DLD1 (cell line): ENCODE measurements around the gene RNASEL.

Experiments
- in situ Hi-C: cut with HindIII; loops from 2 replicates; pipeline ENCODE4 v1.10.0; 2017; ENCODE audit warnings: low sequenced_read_pairs

RNASEL gene

DNA sequence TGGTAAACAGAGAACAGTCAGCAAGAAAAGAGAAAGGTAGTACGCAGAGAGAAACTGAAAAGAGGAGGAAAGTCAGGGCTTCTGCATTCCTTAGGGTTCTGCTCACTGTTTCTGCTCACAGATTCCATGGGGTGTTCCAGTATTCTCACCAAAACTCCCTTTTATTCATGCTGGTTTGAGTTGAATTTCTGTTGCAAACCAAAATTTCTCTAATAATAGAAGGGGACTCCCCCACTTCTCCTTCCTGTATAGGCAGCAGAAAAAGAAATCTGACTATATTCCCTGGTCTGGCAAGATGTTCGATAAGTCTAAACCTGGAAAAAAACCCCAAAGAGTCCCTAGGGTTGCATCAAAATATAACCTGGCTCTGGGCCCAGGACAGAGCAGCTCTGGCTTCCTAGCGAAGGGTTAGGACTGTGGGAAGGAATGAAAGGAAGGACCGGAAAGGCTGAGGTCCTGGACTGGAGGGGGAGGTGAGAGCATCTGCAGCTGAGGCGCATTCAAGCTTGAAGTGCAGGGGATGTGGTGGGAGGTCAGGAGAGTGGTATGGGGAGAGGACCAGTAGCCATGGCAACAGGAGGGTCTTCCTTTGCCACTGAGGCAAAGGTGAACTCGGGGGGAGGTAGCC, 34.0 kb upstream of the RNASEL start:
- in situ Hi-C loops, result no loop called here

DNA sequence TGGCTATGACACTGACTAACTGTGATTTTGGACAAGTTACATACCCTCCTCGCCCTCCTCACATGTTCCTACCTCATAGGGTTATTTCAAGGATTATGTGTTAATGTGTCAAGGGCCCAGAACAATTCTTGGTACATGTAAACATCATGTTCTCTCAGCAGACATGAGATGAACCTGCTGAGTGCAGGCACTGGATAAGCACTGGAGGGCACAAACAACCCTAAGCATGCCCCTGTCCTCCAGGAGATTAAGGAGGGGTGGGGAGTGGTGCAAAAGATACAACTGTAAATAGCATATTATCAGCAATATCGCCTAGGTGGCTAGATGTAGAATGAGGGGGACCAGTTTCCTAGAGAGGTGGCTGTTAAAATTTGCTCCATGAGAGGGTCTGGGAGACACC, 32.9 kb upstream of the RNASEL start:
- in situ Hi-C loops, result no loop called here

DNA sequence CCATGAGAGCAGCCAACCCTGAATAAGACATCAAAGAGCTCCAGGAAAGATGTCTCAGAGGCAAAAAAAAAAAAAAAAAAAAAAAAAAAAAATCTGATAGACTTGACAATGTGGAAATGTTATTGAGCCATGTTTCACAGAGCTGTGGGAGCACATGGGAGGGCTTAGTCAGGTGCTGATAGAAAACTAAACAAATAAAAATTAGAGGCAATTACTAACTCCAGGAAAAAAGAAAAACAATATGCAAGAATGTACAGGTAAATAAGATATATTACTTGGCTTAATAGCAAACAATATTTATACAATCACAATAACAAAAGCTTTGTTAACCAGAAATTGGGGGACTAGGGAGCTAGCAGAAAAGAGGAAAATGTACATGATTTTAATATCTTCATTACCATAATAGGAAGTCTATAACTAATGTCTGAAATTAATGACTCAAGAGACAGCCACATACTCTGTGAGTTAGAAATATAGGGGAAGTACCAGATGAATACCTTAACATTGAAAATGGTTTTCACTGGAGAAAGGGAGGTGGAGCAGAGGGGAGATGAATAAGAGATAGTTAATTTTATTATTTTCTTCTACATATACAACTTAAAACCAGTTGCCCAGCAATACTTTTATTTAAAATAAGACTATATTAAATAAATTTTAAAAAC, 32.0 kb upstream of the RNASEL start:
- in situ Hi-C loops, result no loop called here

DNA sequence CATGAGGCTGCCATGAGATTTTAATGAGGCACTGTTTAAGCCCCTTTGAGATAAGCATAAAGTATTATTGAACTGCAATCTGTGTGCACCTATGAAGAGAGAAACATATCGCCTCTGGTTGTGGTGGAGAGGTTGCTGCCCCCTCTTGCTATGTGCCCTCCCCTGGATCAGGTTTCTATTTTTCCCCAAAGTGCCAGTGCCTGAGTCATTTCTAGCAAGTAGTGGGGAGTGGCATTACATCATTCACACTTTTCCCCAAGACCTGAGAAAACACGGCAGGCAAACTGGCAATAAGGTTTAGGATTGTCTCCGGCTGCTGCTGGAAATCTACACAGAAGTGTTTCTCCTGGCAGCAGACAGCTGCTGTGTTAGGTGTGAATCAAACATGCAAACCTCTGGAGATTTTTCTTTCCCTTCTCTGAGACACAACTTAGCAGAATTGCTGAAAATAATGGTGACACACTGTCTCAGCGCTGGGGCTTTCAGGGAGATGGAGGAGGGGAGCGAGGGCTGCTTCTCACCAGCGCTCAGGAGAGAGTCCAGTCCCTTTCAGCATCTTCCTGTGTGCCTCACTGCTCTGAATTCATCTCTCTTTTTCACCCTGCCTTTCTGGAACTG, 28.8 kb upstream of the RNASEL start:
- in situ Hi-C loops, result no loop called here

DNA sequence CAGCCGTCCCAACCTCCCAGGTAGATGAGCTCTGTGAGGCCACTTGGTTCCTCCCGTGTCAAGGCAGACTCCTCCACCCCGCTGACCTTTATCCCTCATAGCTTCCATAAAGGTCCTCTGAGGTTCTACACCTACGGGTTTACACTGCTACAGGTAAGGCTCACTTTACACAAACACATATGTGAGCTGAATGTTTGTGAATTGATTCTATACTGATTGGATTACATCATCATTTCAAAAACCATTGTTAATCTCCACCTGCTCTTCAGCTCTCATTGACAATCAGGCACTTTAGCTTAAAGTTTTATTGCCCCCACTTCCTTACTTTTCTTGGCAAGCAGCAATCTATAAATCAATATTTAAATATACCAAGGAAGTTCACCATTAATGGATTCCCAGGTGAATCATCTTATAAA, 28.0 kb upstream of the RNASEL start:
- in situ Hi-C loops, result no loop called here

DNA sequence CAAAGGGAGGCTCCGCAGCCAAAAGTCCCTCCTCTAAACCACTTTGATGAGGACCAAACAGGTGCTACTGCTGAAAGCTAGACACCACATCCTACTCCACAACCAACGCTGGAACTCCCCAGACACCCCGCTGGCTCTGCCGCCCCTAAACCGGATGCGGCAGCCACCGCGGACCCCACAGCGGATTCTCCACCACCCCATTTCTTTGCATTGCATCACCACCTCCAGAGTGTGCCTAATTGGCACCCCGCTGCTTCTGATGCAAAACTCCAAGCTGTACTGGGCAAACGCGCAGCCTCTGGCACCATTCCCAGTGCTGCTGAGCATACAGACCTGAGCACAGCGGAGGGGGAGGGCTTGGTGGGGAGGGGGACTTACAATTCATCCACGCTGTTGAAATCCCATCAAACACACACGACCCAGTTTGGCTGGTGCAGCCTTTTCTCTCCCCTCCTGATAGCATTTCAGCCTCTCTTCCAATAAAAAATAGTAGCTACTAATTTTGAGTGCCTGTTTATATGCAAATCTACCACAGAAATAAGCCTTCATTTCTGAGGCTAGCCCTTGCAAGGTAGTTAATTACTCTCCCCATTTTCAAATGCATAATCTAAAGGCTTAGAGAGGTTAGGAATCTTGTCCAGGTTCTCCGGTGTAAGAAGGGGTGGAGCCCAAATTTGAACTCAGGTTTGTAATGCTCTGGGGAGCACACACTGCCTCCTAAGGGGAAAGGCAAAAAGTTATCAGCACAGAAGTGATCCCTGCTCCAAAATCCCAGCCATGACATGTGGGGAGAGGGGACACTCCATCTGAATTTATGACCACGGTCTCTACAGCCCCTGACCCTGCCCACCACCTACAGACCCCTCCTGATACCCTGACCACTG, 27.3 kb upstream of the RNASEL start:
- in situ Hi-C loops, result no loop called here

DNA sequence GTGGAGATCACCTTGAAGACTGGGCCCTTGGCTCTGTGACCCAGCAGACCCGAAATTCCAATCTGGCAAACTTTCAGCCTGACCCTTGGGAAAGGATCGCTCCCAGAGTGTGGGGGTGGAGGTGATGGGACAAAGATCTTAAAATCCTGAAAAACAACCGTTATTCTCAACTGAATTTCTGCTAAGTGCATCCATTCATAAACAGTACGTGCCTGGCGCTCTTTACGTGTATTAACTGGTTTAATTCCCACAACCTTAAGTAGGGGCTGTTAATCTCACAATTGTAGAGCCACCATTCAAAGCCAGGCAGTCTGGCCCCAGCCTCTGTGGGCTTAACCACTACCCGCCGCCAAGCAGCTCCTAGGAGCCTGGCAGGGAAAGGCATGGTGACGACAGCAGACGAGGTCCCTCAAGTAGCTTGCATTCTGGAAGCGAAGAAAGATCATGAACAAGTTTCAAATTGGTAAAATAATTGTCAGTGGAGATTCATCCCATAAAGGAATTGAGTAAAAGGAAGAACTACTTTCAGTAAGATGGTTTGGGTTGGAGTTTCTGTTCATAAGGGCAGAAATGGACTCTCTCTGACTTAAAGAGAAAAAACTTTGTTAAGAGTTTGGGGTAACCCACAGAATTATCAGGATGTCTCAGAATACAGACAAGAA, 26.5 kb upstream of the RNASEL start:
- in situ Hi-C loops, result no loop called here

DNA sequence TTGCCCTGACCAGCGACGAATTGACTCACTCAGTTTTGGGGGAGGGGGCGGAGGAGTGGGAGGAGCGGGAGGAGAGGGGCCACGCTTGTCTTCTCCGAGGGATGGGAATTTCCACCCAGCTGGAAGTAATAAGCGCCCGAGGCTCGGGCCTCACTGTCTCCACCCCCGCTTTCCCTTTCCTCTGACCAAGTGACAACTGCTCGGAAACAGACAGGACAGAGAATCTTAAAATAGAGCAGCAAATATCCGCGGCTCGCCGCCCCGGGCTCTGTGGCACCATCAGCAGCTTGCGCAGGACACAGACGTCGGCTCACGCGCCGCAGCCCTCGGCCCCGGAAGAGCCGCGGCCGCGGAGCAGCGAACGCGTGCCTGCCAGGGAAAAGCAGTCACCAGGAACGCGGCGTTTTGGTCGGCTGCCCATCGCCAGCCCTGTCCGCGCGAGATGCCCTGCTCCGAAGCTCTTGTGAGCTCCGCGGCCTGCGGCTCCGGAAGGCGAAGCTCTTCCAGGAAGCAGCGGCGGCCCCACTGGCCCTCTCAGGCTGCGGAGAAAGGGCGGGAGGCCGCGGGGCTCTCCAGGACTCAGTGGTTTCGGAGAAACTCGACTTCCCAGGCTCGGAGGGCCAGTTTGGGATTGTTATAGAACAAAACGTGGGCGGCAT, 25.9 kb upstream of the RNASEL start:
- in situ Hi-C loops, result no loop called here

DNA sequence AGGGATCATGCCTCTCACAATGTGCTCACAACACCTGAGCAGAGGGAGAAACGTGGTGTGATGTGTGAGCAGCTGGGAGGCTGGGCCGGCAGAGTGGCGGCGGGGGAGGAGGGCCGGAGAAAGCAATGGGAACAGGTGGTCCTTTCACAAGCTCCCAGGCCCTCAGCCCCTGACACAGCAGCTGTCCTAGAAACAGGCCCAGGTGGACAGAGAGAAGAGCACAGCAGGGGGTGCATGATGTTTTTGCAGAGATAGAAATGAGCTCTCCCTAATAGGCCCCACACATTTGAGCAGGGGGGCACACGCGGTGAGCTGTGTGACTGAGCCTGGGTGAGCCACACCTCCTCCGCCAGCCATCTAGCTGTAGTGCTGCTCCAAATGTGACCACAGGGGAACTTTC, 22.7 kb upstream of the RNASEL start:
- in situ Hi-C loops, result no loop called here

DNA sequence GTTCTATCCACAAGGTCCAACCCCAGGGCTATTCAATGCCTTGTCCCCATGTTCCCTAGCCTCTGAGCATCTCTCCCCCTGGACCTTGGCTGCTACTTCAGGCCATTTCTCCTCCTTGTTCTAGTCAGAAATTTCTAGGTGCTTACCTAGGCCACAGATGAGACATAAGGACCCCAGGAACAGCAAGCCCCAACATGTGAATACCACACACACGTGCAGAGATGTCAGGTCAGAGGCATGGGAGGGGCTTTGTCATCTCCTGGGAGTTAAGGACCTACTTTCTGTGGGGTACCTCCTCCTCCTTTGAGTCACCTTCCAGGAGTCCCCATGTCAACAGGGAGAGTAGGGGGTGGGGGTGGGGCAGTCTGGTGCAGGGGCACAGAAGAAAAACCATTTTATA, 22.3 kb upstream of the RNASEL start:
- in situ Hi-C loops, result no loop called here

DNA sequence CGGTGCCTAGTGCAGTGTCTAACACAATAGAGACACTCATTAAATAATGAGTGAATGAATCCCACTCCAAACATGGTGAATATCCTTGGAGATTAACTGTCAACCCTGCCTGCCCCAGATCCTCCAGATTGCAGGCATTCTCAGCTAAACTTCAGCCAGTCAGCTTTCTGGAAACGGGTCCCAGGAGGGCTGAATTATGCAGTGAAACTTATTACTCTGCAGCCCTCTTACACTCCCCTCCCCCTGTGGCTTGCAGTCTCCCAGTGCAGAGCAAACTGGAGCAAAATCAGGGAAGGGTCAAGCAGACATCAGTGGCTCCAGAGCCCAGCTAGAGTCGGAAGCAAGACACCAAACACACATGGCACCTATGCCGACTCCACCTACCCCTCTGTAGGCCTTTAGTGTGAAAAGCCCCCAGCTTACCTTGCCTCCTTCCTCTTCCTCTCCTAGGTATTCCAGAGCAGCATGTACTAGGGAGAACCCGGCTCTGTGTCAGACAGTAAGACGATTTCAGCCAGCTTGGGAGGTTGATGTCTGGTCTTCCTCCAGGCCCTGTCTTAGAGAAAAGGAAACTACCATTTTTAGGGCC, 21.6 kb upstream of the RNASEL start:
- in situ Hi-C loops, result no loop called here

DNA sequence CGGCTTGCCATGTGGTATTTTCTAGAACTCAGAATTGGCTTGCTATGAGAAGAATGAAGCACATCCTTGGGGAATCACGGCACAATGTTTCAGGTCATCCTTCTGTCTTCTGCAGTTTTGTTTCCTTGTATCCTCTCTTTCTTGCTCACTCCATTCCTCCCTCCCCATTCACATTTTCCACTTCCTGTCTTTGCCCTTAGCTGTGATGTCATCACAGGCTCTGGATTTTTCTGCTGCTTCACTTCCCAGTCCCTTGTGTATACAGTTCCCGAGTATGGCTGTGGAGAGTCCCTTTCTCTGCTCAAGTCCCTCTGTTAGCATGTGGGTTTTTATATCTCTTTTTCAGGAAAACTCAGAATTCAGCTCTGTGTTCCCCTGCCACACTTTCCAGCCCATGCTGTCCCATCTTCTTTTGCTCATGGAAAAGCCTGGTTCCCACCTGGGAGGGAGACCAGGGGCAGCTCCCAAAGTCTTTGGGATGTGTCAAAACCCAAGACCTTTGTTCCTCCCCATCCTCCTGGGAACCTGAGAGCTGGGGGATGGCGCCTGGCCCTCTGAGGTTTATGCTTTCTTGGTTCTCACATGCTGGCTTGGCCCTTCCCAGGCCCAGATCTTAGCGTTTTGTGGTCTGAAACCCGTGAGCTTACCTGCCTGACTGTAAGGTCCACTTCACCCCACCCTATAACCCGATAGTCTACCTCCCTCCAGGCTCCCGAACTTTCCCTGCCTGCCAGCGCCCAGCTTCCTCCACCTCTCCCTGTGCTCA, 20.0 kb upstream of the RNASEL start:
- in situ Hi-C loops, result no loop called here

DNA sequence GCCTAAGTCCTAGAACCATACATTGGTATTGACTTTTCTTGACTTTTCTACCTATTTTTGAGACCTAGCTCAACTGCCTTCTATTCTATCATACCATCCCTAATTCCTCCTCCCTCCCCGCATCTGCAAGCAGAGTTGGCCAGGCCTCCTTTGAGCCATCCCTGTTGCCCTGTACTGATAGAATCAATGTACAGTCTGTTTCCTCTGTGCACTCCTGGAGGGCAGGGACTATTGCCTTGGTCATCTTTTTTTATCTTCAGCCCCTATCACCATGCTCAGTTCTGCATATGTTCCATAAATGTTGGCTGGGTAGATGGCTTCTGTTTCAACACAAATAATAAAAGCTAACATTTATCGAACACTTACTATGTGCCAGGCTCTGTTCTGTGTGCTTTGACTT, 19.2 kb upstream of the RNASEL start:
- in situ Hi-C loops, result no loop called here

DNA sequence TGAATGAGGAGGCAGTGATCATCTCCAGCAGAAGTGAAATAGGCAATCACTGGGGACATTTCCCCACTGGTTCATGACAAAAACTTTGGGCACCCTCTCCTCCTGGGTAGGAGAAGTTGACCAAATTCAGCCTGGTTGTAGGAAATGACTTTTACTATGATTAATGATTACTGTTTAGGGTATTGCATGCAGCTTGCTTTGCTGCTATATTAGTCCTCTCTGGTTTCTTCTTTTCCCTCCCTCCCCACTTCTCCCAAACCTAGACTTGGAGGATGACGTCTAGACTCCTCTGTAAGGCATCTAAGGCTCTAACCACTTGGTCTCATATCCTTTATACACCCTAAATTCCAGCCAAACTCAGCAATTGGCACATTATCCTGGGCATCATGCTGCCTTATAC, 18.5 kb upstream of the RNASEL start:
- in situ Hi-C loops, result no loop called here

DNA sequence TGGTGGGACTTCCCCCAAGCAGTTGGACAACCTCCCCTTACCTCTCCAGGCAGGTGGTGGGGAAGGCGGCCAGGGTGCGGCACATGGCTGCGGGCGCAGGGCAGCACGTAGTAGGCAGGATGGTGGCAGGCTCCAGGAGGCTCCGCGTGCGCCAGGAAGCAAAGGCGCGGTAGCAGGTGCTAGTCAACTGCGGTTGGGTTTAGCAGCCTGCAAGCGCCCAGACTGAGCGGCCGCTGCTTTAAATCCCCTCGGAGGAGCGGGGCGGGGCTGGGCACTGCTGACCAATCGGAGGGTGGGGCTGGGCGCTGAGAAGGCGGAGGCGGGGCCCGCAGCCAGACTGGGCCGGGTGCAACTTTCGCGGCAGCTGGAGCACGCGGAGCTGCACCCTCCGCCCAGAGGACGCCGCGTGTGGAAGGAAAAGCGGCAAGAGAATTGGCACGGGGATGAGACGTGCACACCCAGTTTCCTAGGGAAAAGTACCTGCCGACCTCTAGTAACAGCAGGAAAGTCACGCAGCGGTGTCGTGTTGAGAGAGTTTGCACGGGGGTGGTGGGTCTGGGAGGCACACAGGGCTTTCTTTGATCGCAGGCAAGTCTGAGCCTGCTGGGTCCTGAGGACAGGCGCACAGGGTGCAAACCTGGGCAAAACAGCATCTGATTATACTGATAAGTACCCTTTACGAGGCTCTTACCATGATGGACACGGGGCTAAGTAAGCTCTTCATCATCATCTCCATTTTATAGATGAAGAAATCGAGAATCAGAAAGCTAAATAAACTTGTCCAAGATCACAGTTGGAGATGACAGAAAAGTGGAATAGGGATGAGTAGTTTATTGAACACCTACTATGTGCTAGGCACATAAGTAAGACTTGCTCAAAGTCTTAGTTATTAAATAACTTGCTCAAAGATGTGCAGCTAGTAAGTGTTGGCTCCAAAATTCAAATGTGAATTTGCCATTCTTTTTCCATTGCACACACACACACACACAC, 15.4 kb upstream of the RNASEL start, which contains the start of gene RGS16:
TSS of gene RGS16 (minus strand) at position 215 of the 990 bp plus-strand sequence. CDS start at position 85, 130 bp downstream.
- in situ Hi-C loops, result no loop called here

DNA sequence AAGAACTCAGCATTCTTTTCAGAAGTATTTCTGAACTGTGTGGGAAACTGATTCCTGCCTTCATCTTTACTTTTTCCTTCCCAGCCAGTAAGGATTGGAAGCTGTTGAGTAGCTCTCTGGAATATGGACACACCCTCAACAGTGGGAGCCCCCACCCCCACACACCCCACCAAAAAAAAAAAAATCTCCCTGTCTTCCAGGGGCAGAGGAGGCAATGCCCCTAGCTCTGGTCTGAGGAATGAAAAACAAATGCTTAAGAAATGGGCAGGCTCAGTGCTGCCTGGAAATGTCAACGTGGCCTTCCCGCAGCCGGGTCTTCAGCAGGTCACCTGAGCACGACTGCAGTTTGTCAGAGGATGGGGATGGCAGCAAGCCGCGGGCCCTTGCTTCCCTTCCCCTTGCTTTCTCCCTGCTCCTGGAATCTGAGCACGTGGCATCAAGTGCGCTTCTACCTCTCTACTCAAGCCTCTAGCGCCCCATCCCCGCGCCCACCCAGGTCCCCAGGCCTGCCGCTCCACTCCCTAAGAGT, 14.7 kb upstream of the RNASEL start:
- in situ Hi-C loops, result no loop called here

DNA sequence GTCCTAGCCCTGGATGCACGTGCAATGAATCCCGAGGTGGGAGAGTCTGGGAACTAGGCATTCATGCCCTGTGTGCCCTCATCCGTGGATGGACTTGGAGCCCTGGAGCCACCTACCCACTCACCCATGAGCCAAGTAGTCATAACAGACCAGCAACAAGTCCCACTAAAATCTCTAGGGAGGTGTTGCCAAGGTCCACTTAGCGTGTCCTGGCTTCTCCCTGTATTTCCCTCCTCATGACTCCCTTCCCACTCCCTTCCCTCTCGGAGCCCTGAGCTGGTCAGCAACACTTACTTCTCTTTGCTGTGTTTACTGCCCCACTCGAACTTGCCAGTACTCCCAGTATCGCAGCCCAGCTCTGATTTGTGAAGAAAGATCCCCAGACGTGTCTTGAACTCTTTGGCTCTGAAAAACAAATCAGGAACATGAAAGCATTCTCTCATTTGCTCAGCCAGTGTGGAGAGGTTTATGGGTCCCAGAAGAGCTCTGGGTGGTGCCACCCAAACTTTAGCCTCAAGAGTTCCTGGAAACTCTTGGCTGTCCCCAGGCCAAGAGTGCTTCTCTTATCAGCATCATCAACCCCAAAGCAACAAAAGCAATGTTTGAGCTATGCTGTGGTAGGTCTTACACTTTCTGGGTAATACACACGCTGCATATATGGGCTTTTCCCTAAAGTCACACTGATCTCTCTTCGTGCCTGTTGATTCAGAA, 14.0 kb upstream of the RNASEL start:
- in situ Hi-C loops, result no loop called here
